GM13977 (cell line): ENCODE results near the gene PTPRU.

Source experiments
- DNase-seq: peaks from one replicate; pipeline ENCODE4 v3.0.0; 2012; ENCODE audit warnings: low spot score
- CTCF ChIP-seq: IDR thresholded peaks from 2 replicates; pipeline ENCODE4 v1.5.1; 2012; ENCODE audit warnings: mild to moderate bottlenecking, control low read depth; ENCODE audit not compliant: insufficient read depth; ENCODE audit errors: extremely low read depth, missing control alignments
- in situ Hi-C: fragments of 300-500 bp; cut with MboI; formaldehyde crosslinking; loops from one replicate; pipeline ENCODE4 v1.12.0; 2022; ENCODE audit warnings: low sequenced_read_pairs, low pct_unique_long_range_greater_than_20kb, mixed read lengths, inconsistent platforms; ENCODE audit not compliant: unreplicated experiment

Gene PTPRU

GRCh38 chr1:29270929-29271521, 34.7 kb downstream of the PTPRU start:
- no peak for DNase-seq
- no peak for TF ChIP-seq CTCF
- in situ Hi-C loops, result no loop called here

- DNase-seq, result no peak
- in situ Hi-C loops, result no loop called here
- TF ChIP-seq CTCF, result no peak
These were observed 35.4 kb downstream of the PTPRU start for GRCh38 chr1:29271724-29272123.

GRCh38 chr1:29272147-29272907, 36.0 kb downstream of the PTPRU start:
- in situ Hi-C loops, result no loop called here
- no peak for TF ChIP-seq CTCF
- no peak for DNase-seq

- in situ Hi-C loops, result no loop called here
- TF ChIP-seq CTCF, result no peak
- DNase-seq, result no peak
These were observed 39.1 kb downstream of the PTPRU start for GRCh38 chr1:29275435-29275834.

GRCh38 chr1:29278124-29278523, 41.8 kb downstream of the PTPRU start:
- in situ Hi-C loops, result no loop called here
- TF ChIP-seq CTCF, result no peak
- no peak for DNase-seq

- no peak for TF ChIP-seq CTCF
- no peak for DNase-seq
- in situ Hi-C loops, result no loop called here
These were observed 43.1 kb downstream of the PTPRU start for GRCh38 chr1:29279406-29279805.

- in situ Hi-C loops, result no loop called here
- no peak for TF ChIP-seq CTCF
- no peak for DNase-seq
These were observed 43.6 kb downstream of the PTPRU start for GRCh38 chr1:29279951-29280391.
